Stimulated activated CD4-positive, alpha-beta T cell treated with anti-CD3 and anti-CD28 coated beads, Interleukin-2, amount 100 ng/mL, for 48 hours (primary cell): ENCODE measurements around the gene FOXL2.

Experiments
- DNase-seq, 2 donors: peaks; one replicate each; pipeline ENCODE4 v3.0.0-alpha.2; 2020

FOXL2 gene

GRCh38 chr3:138944929-138945708 lies 1.8 kb downstream of the FOXL2 start:
- peak in 1 of 2 donors; percentile 19 for DNase-seq

DNA sequence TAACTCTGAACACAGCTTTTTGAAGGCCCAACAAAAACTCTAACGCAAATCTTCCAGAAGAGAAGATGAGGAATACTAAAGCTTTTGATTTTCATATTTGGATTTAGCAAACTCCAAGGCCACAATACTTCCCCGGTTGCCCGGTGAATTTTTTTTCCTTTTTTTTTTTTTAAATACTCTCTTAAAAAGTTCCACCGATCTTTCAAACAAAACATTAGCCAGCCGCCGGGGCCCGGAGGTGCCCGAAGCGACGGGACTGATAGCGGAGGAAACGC lies 2.3 kb downstream of the FOXL2 start:
- no peak for DNase-seq

GRCh38 chr3:138943724-138944653 lies 2.9 kb downstream of the FOXL2 start:
- DNase-seq, result no peak

- DNase-seq, result no peak
Measured at GRCh38 chr3:138942861-138943623, 3.9 kb downstream of the FOXL2 start.

DNA sequence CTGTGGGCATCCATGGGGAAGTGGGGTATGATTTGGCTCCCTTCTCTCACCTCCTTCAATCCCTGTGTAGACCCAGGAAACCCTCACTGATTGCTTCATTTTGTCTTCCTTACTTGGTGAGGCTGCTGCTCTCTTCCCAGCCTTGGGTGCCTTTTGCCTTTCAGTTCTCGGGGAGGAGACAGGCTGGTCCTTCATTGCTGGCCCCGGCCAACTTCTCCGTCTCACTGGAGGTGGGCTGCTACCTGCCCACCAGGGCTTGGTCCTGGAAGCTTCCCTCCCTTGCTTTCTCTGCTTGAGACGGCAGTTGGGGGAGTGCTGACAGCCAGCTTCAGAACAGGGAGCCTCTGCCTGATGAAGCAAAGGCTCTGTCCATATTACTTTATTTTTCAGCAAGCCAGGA lies 4.7 kb downstream of the FOXL2 start:
- DNase-seq, result no peak

GRCh38 chr3:138941259-138941885 lies 5.6 kb downstream of the FOXL2 start:
- DNase-seq, result peak in 1 of 2 donors; percentile 21

DNA sequence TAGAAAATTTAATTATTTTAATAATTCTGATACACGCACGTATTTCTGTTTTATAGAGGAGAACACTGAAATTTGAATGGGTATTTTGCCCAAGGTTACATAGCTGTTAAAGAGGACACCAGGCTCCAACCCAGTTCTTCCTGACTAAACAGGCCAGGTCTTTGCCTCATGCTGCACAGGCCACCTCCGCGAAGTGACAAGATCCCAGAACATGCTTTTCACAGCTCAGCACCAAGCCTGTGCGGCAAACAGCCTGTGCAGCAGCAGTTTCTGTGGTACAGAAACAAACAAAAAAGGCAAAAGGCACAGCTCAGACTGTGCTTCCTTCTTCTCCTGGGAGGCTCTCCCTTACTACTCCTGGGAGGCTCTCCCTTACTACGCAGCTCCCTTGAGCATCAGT lies 6.5 kb downstream of the FOXL2 start:
- no peak for DNase-seq

GRCh38 chr3:138939561-138940241 lies 7.2 kb downstream of the FOXL2 start:
- DNase-seq, result no peak

- no peak for DNase-seq
Measured at GRCh38 chr3:138938877-138939560, 7.9 kb downstream of the FOXL2 start.

GRCh38 chr3:138938056-138938876 lies 8.7 kb downstream of the FOXL2 start:
- peak in 1 of 2 donors; percentile 18 for DNase-seq

DNA sequence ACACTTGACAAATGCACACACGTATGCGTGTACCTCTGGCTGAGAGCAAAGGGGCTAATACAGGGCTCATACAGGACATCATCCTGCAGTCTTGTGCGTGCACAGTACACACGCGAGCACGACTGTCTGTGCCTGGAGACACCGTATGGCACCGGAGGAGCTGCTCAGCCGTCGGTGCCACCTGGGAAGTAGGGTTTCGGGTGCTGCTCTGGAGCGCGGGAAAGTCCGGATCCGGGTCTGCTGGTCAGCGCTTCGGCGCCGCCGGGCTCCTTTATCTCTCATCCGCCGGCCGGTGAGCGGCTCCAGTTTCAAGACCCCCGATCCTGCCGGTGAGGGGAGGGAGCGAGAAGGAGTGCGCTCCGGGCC lies 9.3 kb downstream of the FOXL2 start:
- no peak for DNase-seq

- no peak for DNase-seq
Measured at GRCh38 chr3:138936741-138937689, 9.9 kb downstream of the FOXL2 start.

DNA sequence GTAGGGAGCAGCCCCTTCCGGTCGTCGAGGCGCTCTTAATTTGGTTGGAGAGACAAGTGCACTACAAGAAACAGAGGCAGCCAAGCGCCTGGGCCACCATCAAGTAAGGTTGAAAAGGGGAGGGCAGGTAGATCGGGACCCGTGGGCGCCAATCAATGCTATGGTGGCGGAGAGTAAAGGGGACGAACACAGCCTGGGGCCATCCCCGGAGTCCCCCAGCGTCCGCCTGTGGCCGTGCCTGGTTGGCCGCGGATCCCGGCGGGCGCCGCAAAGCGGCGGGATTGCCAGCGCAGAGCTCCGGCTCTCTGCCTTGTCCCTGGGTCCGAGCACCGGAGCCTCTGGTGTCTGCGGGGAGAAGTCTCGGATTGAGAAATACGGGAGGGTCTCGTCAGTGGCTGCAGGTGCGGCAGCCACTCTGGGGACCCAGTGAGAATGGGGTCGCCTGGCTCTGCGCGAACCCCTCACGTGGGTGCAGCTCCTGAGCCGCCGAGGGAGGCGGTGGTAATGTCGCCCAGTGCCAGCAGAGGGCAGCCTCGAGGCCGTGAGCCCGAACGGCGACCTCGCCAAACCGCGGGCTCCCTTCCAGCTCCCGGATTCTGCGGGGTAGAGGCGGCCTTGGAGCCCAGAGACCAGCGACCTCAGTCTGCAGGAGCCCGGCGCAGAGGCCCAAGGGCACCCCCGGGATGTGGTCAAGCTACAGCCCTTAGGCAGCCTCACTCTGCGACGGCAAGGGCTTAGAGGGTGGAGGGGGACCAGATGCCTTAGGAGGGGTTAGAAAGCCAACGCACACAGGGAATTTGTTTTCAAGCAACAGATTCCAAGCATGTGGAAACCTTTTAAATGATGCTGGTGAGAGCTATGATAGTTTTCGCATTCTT lies 10.8 kb downstream of the FOXL2 start:
- DNase-seq, result peak; percentile 78 to 84

DNA sequence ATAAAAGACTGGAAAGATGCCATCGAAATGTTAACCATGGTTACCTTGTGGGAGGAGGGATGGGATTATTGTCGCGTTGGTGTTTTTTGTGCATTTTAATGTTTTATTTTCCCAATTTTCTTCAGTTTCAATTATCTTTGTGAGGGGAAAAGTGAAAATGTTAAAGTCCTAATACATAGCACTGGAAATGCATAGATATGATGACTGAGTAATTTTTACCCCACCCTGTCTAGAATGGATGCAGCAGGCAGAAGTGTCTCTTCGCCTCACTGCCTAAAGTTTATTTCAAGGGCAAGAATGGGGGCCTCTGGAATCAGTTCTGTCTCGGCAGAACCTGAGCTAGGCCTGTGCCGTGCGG lies 11.5 kb downstream of the FOXL2 start:
- DNase-seq, result no peak

GRCh38 chr3:138933981-138934691 lies 12.8 kb downstream of the FOXL2 start:
- no peak for DNase-seq

DNA sequence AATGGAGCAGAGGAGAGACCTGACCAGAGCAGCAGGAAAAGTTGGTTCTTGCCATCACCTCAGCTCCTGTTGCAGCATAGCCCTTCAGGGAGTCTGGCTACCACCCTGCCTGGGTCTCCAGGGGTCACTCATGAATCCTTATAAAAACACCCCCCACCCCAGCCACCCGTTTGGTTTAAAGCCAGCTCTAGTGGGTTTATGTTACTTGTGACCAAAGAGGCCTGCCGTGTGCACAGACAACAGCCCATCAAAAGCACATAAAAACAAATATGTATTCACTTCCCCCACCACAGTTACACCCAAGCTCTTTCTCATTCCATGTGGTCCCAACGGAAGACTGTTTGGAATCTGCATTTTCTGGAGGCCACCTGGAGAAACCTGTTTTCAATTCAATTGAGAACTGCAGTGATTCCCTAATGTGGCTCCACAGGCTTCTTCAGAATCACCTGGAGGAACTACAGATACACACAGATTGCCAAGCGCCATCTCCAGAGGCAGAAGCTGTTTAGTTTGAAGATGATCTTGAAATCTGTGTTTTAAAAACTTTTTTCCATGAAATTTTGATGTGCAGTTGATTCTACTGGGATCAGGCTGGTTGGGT lies 13.8 kb downstream of the FOXL2 start:
- no peak for DNase-seq

- no peak for DNase-seq
Measured at GRCh38 chr3:138928727-138929372, 18.1 kb downstream of the FOXL2 start.
